HG02981 (cell line): ENCODE data around the gene YAP1.

Source experiments
- ATAC-seq: cut with Tn5 transposase; IDR thresholded peaks from one replicate; pipeline ENCODE4 v1.9.1; 2021; ENCODE audit warnings: mild to moderate bottlenecking, moderate library complexity; ENCODE audit not compliant: unreplicated experiment

Gene YAP1

DNA sequence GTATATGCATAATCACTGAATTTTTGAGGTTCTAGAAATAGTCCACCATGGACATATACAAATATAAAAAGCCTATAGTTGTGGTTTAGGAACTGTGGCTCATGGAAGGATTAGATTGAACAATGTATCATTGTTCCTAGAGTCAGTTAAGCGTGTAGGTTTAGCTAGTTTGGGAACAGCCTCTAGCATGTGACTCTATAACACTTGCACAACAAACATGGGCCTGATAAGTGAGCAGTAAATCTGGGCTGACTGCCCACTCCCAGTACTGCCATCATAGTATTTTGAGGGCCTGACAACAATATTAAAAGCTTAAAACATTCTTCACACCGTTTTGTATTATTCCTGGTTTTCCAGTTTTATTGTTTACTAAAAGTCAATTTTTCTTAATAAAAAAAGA, 47.0 kb downstream of the YAP1 start:
- ATAC-seq: no peak

DNA sequence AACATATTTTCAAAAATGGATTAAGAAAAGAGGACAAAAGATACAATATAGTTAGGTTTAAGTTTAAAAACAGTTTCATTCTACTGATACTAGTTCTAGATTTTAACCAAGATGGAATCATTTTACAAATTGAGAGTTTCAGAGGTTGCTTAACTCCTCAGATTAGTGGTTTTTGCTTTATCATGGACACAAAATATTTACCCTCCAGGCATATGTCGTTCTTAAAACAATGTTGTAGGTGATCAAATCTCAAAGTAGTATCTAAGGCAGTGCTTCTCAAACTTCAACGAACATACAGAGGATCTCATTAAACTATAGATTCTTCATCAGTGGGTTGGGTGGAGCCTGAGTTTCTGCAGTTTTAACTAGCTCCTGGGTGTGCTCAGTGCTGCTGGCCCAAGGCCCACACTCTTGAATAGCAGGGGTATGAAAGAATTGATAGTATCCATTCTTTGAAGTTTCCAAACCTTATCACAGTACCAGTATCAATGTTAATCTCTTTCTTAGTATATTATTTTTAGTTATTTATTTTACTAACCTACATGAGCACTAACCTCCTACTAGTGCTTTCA, 48.0 kb downstream of the YAP1 start:
- no peak for ATAC-seq

DNA sequence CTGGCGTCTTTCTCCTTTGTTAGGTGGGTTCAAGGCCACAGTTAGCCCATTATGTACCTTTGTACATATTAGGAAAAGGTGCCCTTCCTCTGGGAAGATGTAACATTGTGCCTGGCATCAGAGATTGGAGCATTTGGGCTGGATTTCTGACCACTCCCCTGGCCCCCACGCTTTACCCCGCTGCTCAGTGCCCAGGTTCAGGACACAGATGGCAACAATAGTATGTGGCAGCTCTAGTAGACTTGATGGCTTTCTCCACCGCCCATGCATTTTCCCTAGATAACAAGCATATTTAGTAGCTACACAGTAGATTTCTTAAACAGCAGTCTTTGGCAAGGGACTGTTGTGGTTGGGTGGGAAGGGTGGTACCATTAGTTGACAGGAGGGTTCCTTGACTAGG, 53.1 kb downstream of the YAP1 start:
- no peak for ATAC-seq

DNA sequence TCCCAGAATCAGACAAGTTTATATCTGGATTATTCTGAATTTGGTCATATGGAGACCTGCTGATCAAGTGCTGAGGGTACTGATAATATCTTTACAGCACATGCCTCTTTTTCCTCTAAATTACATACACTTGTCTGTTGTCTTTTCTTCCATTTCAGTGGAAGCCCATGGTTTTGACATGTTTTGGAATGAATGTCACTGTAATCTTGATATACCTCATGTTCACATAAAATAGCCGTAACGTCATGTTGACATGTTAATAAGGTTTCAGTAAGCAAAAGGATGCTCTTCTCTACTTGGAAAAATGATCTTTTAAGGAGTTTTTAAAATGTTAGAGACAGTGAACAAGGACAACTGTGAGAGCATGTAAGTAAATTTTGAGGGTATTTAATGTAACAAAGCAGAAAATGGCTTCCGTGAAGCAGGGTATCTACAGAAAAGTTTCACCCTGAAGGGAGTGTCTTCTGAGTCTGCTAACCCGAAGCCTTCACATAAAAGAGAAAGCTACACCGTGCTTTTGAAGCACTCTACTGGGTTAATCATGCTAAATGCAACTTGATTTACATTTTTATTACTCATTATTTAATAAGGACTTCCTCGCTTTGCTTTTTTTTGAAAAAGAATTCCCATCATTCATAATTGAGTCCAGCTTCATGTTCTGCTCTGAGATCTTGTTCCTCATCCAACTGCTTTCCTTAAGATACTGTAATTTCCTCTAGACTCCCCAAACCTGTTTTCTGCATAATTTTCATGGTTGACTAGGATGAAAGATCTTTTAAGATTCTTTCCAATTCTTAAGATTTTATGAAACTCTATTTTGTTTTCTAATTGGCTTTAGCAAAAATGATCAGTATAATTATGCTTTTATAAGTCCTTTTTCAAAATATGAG, 56.2 kb downstream of the YAP1 start:
- no peak for ATAC-seq

DNA sequence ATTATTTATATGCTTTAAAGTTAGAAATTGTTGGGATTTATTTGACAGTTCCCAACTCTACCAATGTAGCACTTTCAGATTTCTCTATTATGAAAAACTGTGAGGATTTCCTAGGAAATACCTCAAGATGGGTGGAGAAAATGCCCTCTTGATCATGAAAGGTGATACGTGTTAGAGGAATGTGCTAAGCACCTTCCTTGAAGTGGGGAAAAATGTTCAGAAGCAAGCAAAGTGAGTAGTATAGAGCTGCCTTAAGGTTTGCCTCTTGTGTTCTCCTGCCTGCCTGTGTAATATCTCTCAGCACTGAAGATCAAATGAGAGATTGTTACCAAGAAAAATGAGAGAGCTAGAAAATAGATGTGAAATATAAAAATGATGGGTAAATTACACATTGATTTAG, 58.2 kb downstream of the YAP1 start:
- no peak for ATAC-seq

DNA sequence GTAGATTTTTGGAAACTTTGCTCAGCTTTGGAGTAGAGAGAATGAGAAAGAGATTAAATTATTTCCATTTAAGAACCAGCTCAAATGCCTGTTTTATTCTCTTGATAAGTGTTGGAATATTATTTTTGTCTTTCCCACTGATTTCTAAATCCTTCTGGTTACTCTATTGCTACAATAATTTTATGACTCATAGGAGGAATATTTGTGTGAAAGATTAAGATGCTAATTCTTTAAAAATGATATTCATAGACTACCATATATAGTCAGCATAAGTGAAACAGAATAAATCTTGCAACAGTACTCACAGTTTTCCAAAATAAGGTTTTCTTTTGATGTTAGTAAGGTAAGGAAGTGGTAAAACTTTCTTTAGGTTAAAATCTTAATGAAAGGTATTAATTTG, 60.9 kb downstream of the YAP1 start:
- no peak for ATAC-seq

DNA sequence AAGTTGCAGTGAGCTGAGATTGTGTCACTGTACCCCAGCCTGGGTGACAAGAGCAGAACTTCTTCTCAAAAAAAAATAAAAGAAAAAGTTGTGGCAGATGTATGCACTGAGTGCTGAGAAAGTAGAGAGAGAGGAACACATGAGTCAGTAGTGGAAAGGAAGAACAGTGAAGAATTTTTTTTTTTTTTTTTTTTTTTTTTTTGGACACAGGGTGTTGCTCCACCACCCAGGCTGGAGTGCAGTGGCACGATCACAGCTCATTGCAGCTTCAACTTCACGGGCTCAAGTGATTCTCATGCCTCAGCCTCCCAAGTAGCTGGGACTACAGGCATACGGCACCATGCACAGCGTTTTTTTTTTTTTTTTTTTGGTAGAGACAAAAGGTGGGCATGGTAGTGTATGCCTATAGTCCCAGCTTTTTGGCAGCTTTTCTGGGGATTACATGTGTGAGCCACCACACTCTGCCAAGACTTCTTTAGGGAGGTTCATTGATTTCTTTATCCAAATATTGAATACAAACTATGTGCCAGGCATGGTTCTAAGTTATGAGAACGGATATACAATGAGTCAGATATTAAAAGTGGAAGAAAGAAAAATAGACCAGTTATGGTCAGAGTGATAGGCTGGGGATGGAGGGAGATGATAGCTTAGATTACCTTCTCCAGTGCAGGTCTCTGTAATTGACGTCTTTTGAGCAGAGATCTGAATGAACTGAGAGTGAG, 62.0 kb downstream of the YAP1 start:
- ATAC-seq: no peak

DNA sequence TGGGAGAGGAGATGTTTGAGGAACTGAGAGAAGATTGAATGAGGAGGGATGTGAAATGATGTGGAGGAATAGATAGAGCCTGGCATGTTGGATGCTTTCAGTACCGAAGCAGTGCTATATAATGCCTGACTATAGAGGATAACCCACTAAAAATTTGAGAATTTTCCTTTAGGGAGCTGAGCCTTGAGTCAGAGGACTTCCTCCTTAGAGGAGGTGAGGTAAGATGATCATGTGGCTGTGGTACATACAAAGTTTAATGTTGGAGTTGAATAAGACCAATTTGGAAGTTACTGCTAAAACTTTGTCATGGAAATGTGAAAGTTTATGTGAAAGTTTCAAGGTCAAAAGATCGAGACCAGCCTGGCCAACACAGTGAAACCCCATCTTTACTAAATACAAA, 66.9 kb downstream of the YAP1 start:
- ATAC-seq: no peak

DNA sequence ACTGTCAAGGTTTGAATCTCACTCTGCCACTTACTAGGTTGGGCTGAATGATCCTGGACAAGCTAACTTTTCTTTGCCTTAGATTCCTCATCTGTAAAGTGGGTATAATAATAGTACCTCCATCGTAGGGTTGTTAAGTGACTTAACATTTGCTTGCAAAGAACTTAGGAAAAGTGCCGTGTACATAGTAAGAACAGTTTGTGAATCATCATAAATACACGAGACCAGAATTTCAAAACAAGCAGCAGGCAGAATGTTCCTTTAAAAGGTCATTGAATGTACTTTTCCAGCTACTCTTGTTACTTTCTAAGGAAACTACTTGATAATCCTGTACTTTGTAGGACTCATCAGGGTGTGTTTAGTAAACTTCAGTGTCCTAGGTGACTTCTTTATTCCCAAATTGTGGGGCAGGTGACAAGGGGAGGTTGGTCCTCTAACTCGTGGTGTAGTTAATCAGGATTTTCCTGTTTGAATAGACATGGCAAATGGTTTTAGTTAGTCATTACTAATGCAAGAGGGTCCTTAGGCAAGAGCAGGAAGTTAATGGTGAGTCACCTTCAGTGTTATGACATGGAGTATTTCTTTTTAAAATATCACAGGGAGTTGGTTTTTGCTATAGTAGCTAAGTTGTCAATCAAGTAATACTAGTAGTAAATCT, 67.9 kb downstream of the YAP1 start:
- no peak for ATAC-seq

DNA sequence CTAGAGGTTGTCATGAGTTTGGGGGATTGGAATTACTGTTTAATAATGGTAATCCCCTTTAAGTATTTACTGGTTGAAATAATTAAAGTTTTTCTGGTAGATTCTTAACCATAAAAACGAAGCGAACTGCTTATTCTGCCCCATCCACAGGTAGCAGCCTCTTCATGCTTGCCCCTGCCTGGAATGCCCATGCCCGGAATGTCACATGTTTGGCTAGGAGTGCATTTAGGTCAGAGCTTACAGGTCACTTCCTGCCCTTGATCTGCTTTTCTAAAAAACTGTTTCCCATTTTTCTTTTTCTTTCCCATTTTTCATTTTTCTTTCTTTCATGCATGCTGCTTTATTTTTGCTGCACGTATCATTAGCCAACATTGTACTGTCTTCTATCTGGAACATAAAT, 69.1 kb downstream of the YAP1 start:
- no peak for ATAC-seq

DNA sequence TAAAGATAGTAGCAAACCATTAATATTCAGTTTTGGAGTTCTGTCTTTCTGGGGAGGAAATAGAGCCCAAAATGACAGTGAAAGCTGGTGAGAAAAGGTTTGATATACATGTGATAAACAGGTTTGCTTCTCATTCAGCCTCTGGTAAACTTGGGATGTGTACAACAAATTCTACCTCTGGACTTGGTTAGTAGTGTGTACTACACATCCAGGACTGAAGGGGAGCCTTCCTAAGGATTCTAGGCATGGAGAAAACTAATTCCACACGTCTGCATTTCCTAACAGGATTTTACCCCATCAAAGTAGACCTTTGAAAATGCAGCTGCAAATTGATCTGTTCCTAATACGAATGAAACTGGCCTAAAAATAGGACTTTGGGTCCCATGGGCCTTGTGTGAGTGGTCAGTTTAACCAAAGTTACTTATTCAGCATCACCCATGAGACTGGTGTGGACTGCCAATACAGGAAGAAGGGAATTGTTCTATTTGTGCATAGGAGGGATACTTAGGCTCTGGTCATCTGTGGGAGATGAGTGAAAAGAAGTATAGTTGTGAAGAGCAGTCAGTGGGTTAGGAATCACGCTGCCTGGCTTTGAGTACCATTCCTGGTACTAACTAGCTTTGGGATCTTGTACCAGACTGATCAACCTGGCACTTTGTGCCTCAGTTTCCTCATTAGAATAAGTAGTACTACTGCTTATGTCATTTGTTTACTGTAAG, 74.2 kb downstream of the YAP1 start:
- no peak for ATAC-seq

DNA sequence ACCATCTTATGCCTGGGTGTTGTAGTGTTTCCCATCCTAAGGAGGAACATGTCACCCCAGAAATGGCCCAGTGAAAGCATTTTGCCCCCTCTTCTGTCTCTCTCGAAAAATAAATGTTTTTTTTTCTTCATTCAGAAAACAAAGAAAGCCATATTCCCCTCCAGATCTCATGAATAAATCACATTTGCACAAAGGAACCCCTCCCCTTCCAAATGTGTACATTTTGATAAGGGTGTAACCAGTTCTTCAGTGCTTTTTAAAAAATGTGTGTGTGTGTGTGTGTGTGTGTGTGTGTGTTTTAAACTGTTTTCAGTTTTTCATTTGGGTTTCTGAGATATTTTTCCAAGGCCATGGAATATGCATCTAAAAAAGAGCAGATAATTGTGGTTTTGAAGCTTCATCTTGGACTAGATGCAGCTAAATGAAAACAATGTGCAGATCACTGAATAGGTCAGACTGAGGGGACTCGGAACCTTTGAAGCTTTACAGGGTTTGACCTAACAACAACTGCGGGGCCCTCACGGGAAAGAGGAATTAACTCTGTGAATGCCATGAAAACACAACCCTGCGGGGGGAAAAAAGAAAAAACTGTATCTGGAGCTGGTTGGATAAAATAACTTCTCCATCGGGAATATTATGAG, 76.4 kb downstream of the YAP1 start:
- ATAC-seq: no peak

DNA sequence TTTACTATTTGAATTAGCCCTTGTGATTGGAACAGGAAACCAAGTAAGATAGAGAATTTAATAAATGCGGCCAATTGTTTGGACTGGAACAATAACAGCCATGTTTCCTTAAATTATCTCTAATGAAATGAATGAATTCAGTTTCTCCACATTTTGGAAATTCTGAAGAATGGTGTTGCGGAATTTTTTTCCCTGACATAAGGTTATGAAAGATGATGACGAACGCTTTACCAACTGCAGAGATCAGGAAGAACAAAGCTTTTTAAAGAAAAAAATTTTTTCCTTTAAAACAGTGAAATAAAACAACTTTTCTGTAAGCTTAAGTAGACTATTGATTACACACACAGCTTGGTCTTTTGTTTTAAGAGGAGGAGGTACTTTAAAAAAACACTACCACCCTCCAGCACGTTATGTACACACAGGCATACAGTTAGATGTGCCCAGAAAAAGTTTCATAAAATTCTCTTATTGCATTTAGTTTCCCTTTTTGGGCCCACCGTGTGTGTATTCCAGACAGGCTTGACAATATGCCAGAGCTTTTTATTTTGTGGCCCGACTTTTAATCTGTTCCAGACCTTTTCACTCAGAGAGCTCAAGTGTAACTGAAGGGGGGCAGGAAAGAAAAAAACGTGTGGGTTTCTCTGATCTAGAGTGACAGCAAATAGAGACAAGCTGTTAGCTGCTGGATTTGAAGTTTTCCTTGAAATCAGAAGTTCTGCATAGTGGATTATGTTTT, 77.3 kb downstream of the YAP1 start:
- ATAC-seq: no peak

DNA sequence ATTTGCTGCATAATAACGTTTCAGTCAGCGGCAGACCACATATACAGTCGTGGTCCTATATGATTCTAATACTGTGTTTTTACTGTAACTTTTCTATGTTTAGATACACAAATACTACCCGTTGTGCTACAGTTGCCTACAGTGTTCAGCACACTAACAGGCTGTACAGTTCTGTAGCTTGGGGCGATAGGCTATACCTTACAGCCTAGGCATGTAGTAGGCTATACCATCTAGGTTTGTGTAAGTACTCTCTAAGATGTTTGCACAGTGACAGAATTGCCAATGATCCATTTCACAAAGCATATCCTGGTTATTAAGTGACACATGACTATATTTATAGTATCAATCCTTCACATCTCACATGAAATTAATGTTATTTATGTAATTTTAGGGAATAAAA, 78.2 kb downstream of the YAP1 start:
- no peak for ATAC-seq

DNA sequence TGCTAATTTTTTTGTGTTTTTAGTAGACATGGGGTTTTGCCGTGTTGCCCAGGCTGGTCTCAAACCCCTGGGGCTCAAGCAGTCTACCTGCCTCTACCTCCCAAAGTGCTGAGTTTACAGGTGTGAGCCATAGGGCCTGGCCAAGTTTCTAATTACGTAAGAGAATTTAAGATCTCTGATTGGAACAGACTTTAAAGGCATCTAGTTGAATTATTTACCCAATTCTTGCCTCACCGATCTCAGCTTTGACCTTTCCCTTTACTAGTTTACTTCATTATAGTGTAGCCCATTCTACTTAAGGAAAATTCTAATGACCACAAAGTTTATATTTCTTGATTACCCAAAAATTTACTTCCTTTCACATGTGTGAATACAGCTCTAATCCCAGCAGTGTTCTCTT, 81.6 kb downstream of the YAP1 start:
- no peak for ATAC-seq

DNA sequence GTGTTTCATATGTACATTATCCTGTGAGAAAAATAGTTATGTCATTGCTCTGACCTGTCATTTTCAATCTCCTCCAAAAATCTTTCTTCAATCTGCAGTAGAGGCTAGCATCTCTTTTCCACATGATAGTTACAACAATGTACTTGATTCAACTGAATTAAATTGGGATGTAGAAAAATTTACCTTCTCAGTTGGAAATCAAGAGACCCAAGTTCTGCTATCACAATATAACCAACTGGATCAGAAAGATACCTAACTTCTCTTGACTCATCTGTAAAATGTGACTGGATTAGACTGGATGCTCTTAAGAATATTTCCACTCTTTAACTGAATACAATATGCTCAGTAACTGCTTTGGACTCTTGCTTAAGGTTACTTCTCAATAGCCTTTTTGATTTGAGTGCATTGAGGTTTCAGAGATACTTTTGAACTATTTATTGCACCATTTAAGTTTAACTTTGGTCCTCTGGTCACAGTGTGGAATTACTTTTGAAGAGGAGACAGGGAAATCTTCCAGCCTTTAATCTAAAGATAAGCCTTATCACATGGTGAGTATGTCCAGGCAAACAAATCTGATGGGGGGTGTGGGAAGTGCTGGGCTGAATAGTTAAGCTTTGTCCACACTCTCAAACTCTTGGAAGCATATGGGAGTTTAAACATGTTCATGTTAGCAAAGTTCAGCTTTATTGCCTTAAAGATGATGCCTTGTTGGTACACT, 82.3 kb downstream of the YAP1 start:
- no peak for ATAC-seq

DNA sequence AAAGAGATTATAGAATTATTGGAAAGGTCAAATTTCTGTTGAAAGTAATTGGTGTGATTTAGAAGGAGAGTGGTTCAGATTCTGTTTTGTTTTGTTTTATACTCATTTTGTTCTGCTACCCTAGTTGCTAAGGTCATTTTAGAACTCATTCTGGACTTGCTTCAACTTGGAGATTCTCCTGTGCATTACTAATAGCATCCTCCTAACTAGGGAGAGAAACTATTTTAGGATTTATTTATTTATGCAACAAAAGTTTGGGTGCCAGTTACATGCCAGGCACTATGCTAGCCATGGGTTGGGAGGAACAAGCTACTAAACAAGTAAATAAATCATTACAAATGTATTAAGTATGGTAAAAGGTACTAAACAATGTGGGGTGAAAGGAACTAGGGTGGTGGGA, 84.0 kb downstream of the YAP1 start:
- no peak for ATAC-seq

DNA sequence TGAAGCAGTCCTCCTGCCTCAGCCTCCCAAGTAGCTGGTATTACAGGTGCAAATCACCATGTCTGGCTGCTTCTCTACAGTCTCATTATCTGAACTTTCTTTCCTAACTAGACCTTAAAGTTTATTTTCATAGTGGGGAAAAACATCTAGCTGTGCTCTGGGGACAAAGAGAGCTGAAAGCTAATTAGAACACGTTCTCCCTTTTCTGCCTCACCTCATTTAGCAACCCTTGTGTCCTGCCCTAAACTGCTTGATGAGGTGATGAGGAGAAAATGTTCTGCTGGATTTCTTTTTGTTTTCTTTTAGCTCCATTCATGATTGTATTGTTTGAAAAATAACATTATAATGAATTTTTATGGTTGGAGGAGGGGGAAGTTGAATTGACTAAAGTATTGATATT, 84.7 kb downstream of the YAP1 start:
- ATAC-seq: no peak

DNA sequence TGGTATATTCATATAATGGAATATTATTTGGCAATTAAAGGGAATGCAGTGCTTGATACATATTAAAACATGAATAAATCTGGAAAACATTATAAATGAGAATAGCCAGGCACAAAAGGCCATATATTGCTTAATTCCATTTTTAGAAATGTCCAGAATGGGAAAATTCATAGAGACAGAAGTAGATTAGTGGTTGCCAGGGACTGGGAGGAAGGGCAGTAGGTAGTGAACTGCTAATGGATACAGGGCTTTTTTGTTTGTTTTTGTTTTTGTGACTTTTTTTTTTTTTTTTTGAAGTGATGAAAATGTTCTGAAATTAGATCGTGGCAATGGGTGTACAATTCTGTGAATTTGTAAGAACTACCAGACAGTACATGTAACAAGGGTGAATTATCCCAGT, 86.1 kb downstream of the YAP1 start:
- ATAC-seq: no peak
